Endothelial cell of umbilical vein (primary cell): Measurements from ENCODE around the gene MYH15. TPM values are rescaled to one million over a fixed set of nuclear protein-coding genes. Genes with fewer than 3 reads are reported as not detected.

Experiments used
- BruUV-seq: library from RNA; stranded (reverse); fragments of 400-500 nt; replicated peaks from 2 replicates; lab custom pipeline; 2021; lab: Mats Ljungman, UMichigan
- CTCF ChIA-PET: fragments of 300-600, 350-600 bp; sonication (Branson Sonifier 250); formaldehyde crosslinking; loops from one replicate; lab custom pipeline; 2021; ENCODE audit warnings: antibody characterized with exemption, inconsistent platforms; lab: Charles Lee
- POLR2A ChIA-PET: fragments of 300-600, 350-600 bp; sonication (Branson Sonifier 250); formaldehyde crosslinking; loops from one replicate; lab custom pipeline; 2021; ENCODE audit warnings: antibody characterized with exemption, inconsistent platforms; lab: Charles Lee
- DNase-seq: peaks from one replicate; pipeline ENCODE4 v3.0.0-alpha.2; 2011; ENCODE audit warnings: low read depth, low spot score
- FAIRE-seq: peaks from 2 replicates; lab custom pipeline; 2011; peaks lifted over from hg19 to GRCh38; lab: Jason Lieb, UNC
- H2AFZ ChIP-seq: 2 replicates; pipeline ENCODE4 v1.6.0; 2012; ENCODE audit warnings: low read depth, low read length, control low read depth, inconsistent platforms
- H3K27ac ChIP-seq: 2 replicates; pipeline ENCODE4 v1.5.1; 2011; ENCODE audit warnings: low read depth, mild to moderate bottlenecking, control low read depth, low read length, moderate library complexity; ENCODE audit not compliant: insufficient read depth
- H3K27me3 ChIP-seq, 2 experiments: 2 replicates each; pipeline versions ENCODE4 v1.6.0 to v1.6.1; 2011; ENCODE audit warnings: low read length in 2 of 2, mixed read lengths in 1 of 2; ENCODE audit not compliant: control insufficient read depth in 2 of 2, insufficient read depth in 2 of 2
- H3K36me3 ChIP-seq, 2 experiments: 2 replicates in 1 of 2; 3 replicates in 1 of 2; pipeline ENCODE4 v1.5.1; 2011; ENCODE audit warnings: low read length in 2 of 2, mild to moderate bottlenecking in 1 of 2, moderate library complexity in 1 of 2; ENCODE audit not compliant: control insufficient read depth in 2 of 2, insufficient read depth in 2 of 2; ENCODE audit errors: extremely low read depth in 1 of 2
- H3K4me1 ChIP-seq: 3 replicates; pipeline ENCODE4 v1.5.1; 2011; ENCODE audit warnings: mild to moderate bottlenecking, low read length; ENCODE audit not compliant: control insufficient read depth, insufficient read depth; ENCODE audit errors: extremely low read depth
- H3K4me2 ChIP-seq: 2 replicates; pipeline ENCODE4 v1.6.1; 2011; ENCODE audit warnings: low read length, control low read depth, mixed read lengths; ENCODE audit not compliant: insufficient read depth
- H3K4me3 ChIP-seq, 3 experiments: fragments of 200-600 bp in 1 of 3; sonication (generic), shearing (Covaris generic) in 1 of 3; replicated peaks in 1 of 3; 2 replicates each; pipeline ENCODE4 v1.5.1; 2011 to 2016; ENCODE audit warnings: control low read depth in 3 of 3, low read length in 3 of 3, mild to moderate bottlenecking in 2 of 3, inconsistent platforms in 1 of 3, low read depth in 1 of 3, moderate library complexity in 1 of 3; ENCODE audit not compliant: insufficient read depth in 1 of 3
- H3K79me2 ChIP-seq: 2 replicates; pipeline ENCODE4 v1.6.0; 2012; ENCODE audit warnings: low read length, inconsistent platforms; ENCODE audit not compliant: control insufficient read depth, insufficient read depth
- H3K9ac ChIP-seq: replicated peaks from 2 replicates; pipeline ENCODE3; 2011; ENCODE audit warnings: low read length, control low read depth; ENCODE audit not compliant: insufficient read depth; ENCODE audit errors: extremely low read depth
- H3K9me1 ChIP-seq: replicated peaks from 3 replicates; pipeline ENCODE4 v1.6.0; 2011; ENCODE audit warnings: mild to moderate bottlenecking, low read length; ENCODE audit not compliant: control insufficient read depth, insufficient read depth; ENCODE audit errors: extremely low read depth
- H3K9me3 ChIP-seq: replicated peaks from 2 replicates; pipeline ENCODE4 v1.5.1; 2012; ENCODE audit warnings: low read length, inconsistent platforms; ENCODE audit not compliant: control insufficient read depth, insufficient read depth
- H4K20me1 ChIP-seq: replicated peaks from 2 replicates; pipeline ENCODE3; 2011; ENCODE audit warnings: mild to moderate bottlenecking, low read length; ENCODE audit not compliant: control insufficient read depth, insufficient read depth; ENCODE audit errors: extremely low read depth
- EZH2 ChIP-seq: IDR thresholded peaks from 2 replicates; pipeline ENCODE4 v1.6.1; 2012; ENCODE audit warnings: borderline replicate concordance, low read depth, mild to moderate bottlenecking, moderate library complexity, low read length, inconsistent platforms; ENCODE audit not compliant: severe bottlenecking
- FOS ChIP-seq: IDR thresholded peaks from 2 replicates; pipeline ENCODE4 v1.6.1; 2011; ENCODE audit warnings: mild to moderate bottlenecking, low read length, moderate library complexity, borderline replicate concordance; ENCODE audit not compliant: insufficient read depth
- GATA2 ChIP-seq: IDR thresholded peaks from 2 replicates; pipeline ENCODE4 v1.7.0; 2011; ENCODE audit warnings: low read depth, mild to moderate bottlenecking, moderate library complexity, mixed read lengths, low read length; ENCODE audit not compliant: insufficient read length, insufficient read depth
- JUN ChIP-seq: IDR thresholded peaks from 2 replicates; pipeline ENCODE4 v1.6.1; 2011; ENCODE audit warnings: borderline replicate concordance, low read depth; ENCODE audit not compliant: insufficient read length, insufficient read depth
- MYC ChIP-seq: IDR thresholded peaks from one replicate; pipeline ENCODE4 v1.6.1; 2011; ENCODE audit warnings: mild to moderate bottlenecking, low read depth, low read length
- POLR2A ChIP-seq: IDR thresholded peaks from 2 replicates; pipeline ENCODE4 v1.6.1; 2012; ENCODE audit warnings: low read depth, mild to moderate bottlenecking, control low read depth, low read length
- POLR2AphosphoS5 ChIP-seq: IDR thresholded peaks from 2 replicates; pipeline ENCODE4 v1.6.1; 2012; ENCODE audit warnings: low read depth, mild to moderate bottlenecking, control low read depth, low read length, moderate library complexity; ENCODE audit not compliant: insufficient read depth
- dilution Hi-C: fragments of 300-500 bp; cut with MboI; formaldehyde crosslinking; loops from one replicate; pipeline ENCODE4 v1.15.0; 2019; ENCODE audit warnings: low sequenced_read_pairs; ENCODE audit not compliant: extremely low pct_ligation_motif_present
- intact Hi-C: fragments of 100-400 bp; cut with micrococcal nuclease; formaldehyde crosslinking; loops from one replicate; pipeline ENCODE4 v1.10.0; 2022
- polyA plus RNA-seq, 4 experiments: library from polyadenylated mRNA; depleted of rRNA in 3 of 4; stranded (reverse) in 3 of 4; unstranded in 1 of 4; fragments of >200 nt; gene quantifications; 2 replicates each; pipeline versions ENCODE4 v1.2.1 to v1.2.3, GENCODE V29; 2011 to 2012; ENCODE audit warnings: missing spikeins in 1 of 4
- total RNA-seq: library from RNA; stranded (reverse); gene quantifications from 2 replicates; pipeline ENCODE4 v1.2.3, GENCODE V29; 2021
- TF ChIP-seq, protein P1 (sequence below): IDR thresholded peaks from 2 replicates; pipeline ENCODE4 v1.6.1; 2011; ENCODE audit not compliant: insufficient read depth, insufficient read length
- TF ChIP-seq, protein P2 (sequence below), 2 donors: IDR thresholded peaks; 1 replicate in 1 of 2; 2 replicates in 1 of 2; pipeline ENCODE4 v1.5.1; 2011; ENCODE audit warnings: low read length in 2 of 2, mild to moderate bottlenecking in 2 of 2, moderate library complexity in 2 of 2, control low read depth in 1 of 2, inconsistent platforms in 1 of 2, low read depth in 1 of 2; ENCODE audit not compliant: insufficient read depth in 1 of 2; ENCODE audit errors: extremely low read depth in 1 of 2

Gene MYH15
- total and polyA plus RNA-seq, 2 donors (not counting 3 experiments of a cell fraction or from before 2014, with no cell fraction given): 0.27 TPM; not detected in 1

DNA sequence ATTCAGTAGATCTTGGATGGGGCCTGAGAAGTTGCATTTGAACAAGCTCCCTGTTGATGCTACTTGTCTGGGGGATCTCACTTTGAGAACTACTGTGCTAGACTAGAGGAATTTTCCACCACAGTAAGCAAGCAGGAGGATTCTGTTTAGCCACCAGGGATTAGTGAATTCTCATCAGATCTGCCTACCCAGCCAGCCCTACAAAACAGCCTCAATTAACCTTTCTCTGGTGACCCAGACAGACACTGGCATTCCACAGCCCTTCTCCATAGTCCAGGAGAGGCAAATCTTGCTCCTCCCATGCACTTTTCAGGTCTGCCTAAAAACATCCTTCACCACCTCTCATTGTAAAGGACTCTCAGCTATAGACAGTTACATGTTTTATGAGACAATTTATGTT, 16.7 kb upstream of the MYH15 start:
- Histone ChIP-seq H4K20me1 (no peaks in the 10 kb centered on the region), H3K27ac (no peak overlapping the region), H3K36me3 (no peaks in the 10 kb centered on the region), H3K9me1 (no peaks in the 10 kb centered on the region), H3K79me2 (no peaks in the 10 kb centered on the region), H3K4me1 (no peaks in the 10 kb centered on the region), H3K4me2 (no peak overlapping the region), H3K9ac (no peak overlapping the region), H3K27me3 (peaks cover 2 to 3% of the 10 kb centered on the region in 2 experiments), H3K9me3 (no peaks in the 10 kb centered on the region), H3K4me3 (no peak overlapping the region), H2AFZ (no peak overlapping the region)
- intact Hi-C loops: no loop called here
- DNase-seq: no peak
- no TSS peak for BruUV-seq
- POLR2A ChIA-PET: no interaction called here
- no peak for FAIRE-seq
- TF ChIP-seq FOS (no peak), EZH2 (no peak), MYC (no peak), GATA2 (no peak), JUN (no peak), POLR2AphosphoS5 (no peak)
- TF ChIP-seq, protein P1, sequence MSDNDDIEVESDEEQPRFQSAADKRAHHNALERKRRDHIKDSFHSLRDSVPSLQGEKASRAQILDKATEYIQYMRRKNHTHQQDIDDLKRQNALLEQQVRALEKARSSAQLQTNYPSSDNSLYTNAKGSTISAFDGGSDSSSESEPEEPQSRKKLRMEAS: no peak
- dilution Hi-C loops: no loop called here
- CTCF ChIA-PET: interaction anchor here (1.2 to 2.0 kb wide), 2 partner anchors 25 to 27 kb away, joined by 3 to 8 read pairs; no protein-coding TSS in a partner anchor

GRCh38 chr3:108525971-108526370, 15.6 kb upstream of the MYH15 start:
- H3K4me2 ChIP-seq: no peak overlapping the region
- no peak overlapping the region for H3K27ac ChIP-seq
- H3K4me1 ChIP-seq: no peaks in the 10 kb centered on the region
- H2AFZ ChIP-seq: no peak overlapping the region
- CTCF ChIA-PET: interaction anchor here (0.7 to 2.0 kb wide), 3 partner anchors 9 to 31 kb away, joined by 3 to 8 read pairs (median 3); no protein-coding TSS in a partner anchor
- no peaks in the 10 kb centered on the region for H3K9me1 ChIP-seq
- POLR2A ChIA-PET: no interaction called here
- H3K4me3 ChIP-seq: no peak overlapping the region
- DNase-seq (no peak), FAIRE-seq (no peak)
- no peak overlapping the region for H3K9ac ChIP-seq
- no peaks in the 10 kb centered on the region for H3K36me3 ChIP-seq
- intact Hi-C loops: no loop called here
- peaks cover 2 to 3% of the 10 kb centered on the region in 2 experiments for H3K27me3 ChIP-seq
- no peaks in the 10 kb centered on the region for H3K9me3 ChIP-seq
- no peaks in the 10 kb centered on the region for H4K20me1 ChIP-seq
- TF ChIP-seq, protein P1: no peak
- no peak for TF ChIP-seq FOS
- no peak for TF ChIP-seq JUN
- TF ChIP-seq, protein P2, sequence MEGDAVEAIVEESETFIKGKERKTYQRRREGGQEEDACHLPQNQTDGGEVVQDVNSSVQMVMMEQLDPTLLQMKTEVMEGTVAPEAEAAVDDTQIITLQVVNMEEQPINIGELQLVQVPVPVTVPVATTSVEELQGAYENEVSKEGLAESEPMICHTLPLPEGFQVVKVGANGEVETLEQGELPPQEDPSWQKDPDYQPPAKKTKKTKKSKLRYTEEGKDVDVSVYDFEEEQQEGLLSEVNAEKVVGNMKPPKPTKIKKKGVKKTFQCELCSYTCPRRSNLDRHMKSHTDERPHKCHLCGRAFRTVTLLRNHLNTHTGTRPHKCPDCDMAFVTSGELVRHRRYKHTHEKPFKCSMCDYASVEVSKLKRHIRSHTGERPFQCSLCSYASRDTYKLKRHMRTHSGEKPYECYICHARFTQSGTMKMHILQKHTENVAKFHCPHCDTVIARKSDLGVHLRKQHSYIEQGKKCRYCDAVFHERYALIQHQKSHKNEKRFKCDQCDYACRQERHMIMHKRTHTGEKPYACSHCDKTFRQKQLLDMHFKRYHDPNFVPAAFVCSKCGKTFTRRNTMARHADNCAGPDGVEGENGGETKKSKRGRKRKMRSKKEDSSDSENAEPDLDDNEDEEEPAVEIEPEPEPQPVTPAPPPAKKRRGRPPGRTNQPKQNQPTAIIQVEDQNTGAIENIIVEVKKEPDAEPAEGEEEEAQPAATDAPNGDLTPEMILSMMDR (IDR thresholded peaks at IDR 0.05; ENCODE audit: extremely low read depth in 1 of 2, insufficient read depth in 1 of 2, low read depth in 1 of 2, low read length in 2 of 2): no peak
- no peak for TF ChIP-seq POLR2AphosphoS5
- TF ChIP-seq EZH2: no peak
- TF ChIP-seq MYC: no peak
- no peak for TF ChIP-seq POLR2A
- no peak for TF ChIP-seq GATA2
- BruUV-seq: no TSS peak
- dilution Hi-C loops: no loop called here
- no peaks in the 10 kb centered on the region for H3K79me2 ChIP-seq
